ENCODE measurements around the gene ALDOA. TPM values are rescaled to one million over a fixed set of nuclear protein-coding genes. Genes with fewer than 3 reads are reported as not detected.

ALDOA gene
- total and polyA plus RNA-seq, 7 donors = 4,532 to 12,458 (median 6,382) TPM

DNA sequence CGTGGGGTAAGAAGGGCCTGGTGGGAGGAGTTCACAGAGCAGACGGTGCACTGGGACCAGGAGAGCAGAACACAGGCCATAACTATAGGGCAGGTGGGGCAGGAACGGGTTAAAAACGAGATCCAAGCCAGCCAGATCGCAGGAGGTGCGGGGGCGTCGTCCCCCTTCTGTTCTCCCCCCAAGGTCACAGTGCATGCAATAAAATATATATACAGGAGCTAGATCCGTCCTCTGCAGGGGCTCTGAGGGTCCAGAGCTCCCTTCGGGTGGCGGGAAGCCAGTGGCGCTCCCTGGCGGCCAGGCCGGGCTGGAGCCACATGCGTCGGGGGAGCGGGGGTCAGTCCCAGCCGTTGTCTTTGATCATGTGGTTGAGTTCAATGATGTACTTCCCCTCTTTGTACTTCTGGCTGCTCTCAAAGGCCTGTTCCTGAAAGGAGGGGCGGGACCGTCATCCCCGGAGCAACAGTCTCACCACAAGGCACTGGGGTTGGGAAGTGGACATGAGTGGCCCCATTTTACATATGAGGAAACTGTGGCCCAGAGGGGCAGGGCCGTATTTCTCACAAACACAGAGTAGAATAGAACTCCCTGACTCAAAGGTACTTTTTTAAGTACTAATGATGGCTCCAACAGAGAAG is 26.9 kb downstream of the ALDOA start:
- peaks cover 34% of the 10 kb centered on the region for H3K4me1 ChIP-seq
- DNase-seq = peak; percentile 83 to 90
- peak overlapping the region; percentile 64 for H3K4me3 ChIP-seq
- intact Hi-C loops (cut with DNase I) = loop anchor here in 1 of 2 donors (5.0 to 10.0 kb wide), 2 partner anchors 50 to 312 kb away; partner anchors contain the start of gene ZNF771
- peak; percentile 65 for TF ChIP-seq CTCF (IDR thresholded peaks at IDR 0.05)
- H3K36me3 ChIP-seq (ENCODE audit: insufficient read depth in 1 of 2, low read depth in 1 of 2) = peaks cover 0 to 24% of the 10 kb centered on the region in 2 donors
- H3K27me3 ChIP-seq (ENCODE audit: insufficient read depth in 3 of 3, low read length in 2 of 3) = no peaks in the 10 kb centered on the region
- WGBS, 3 donors = 6 to 17% (median 7%) methylated on average over 22 of the region's 22 CpGs
- peak overlapping the region; percentile 97 for H3K27ac ChIP-seq
- peaks cover 3% of the 10 kb centered on the region for H3K9me3 ChIP-seq
- ATAC-seq = peak; percentile 24 to 69 (median 55)

GRCh38 chr16:30094541-30095165 is 29.1 kb downstream of the ALDOA start:
- WGBS, 3 donors = 66 to 72% (median 69%) methylated on average over 11 of the region's 11 CpGs
- Histone ChIP-seq H3K4me3 (peak overlapping the region; percentile 93), H3K36me3 (ENCODE audit: insufficient read depth in 1 of 2, low read depth in 1 of 2) (peaks cover 0 to 24% of the 10 kb centered on the region in 2 donors), H3K27ac (peak overlapping the region; percentile 97), H3K9me3 (peaks cover 8% of the 10 kb centered on the region), H3K27me3 (ENCODE audit: insufficient read depth in 3 of 3, low read length in 2 of 3) (no peaks in the 10 kb centered on the region), H3K4me1 (peaks cover 34% of the 10 kb centered on the region)
- DNase-seq (no peak), ATAC-seq (no peak)
- intact Hi-C loops (cut with DNase I) = loop anchor here in 1 of 2 donors (5.0 to 10.0 kb wide), 3 partner anchors 52 to 310 kb away; partner anchors contain the start of genes CORO1A and ZNF771
- TF ChIP-seq CTCF (IDR thresholded peaks at IDR 0.05) = no peak

- DNase-seq (no peak), ATAC-seq (no peak)
- 6 to 15% (median 9%) methylated on average over 34 to 47 of the region's 47 CpGs for WGBS, 3 donors
- no peak for TF ChIP-seq CTCF (IDR thresholded peaks at IDR 0.05)
- intact Hi-C loops (cut with DNase I) = loop anchor here (2.0 to 10.0 kb wide), 3 partner anchors 27 to 309 kb away; partner anchors contain the start of genes CORO1A (in 1 of the 2), MAPK3 (in 1 of the 2) and ZNF771 (in 1 of the 2)
- Histone ChIP-seq H3K4me3 (peak overlapping the region; percentile 93), H3K4me1 (peaks cover 34% of the 10 kb centered on the region), H3K27me3 (ENCODE audit: insufficient read depth in 3 of 3, low read length in 2 of 3) (no peaks in the 10 kb centered on the region), H3K36me3 (ENCODE audit: insufficient read depth in 1 of 2, low read depth in 1 of 2) (peaks cover 0 to 24% of the 10 kb centered on the region in 2 donors), H3K9me3 (peaks cover 8% of the 10 kb centered on the region), H3K27ac (peak overlapping the region; percentile 97)
These were observed 29.9 kb downstream of the ALDOA start for GRCh38 chr16:30095166-30096078.

DNA sequence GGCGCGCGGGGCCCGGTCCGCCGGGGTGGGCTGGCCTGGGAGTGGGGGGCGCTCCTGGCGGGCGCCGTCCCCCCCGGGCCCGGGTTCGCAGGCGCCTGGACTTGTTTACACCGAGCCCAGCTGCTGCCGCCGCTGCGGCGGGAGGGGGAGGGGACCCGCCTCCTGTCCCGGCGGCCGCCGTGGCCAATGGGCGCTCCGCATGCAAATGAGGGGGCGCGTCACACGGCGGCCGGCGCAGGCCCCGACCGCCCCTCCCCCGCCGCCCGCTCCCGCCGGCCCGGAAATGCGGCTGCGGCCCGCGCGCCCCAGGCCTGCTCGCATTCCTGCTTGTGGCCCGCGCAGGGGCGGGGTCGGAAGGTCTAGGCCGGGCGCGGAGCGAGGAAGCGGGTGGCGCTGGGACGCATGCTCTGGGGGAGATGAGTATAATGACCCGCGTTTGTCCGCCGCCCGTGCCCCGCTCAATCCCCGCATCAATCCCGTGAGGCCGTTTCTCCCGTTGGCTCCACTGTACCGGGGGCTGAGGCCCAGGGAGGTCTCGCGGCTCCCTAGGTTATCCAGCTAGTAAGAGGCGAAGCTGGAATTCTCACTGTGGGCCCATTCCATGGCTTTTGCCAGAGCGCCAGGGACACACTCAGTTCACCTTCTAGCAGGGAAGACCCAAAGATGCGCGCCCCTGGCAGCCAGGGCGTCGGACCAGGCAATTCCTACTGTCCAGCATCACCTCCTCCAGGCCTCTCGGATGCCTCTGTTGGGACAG is 30.7 kb downstream of the ALDOA start, which contains the start of gene YPEL3:
YPEL3 (minus strand) TSS at position 109 of the 757 bp plus-strand sequence. CDS start 731 bp downstream, outside the sequence.
- H3K4me3 ChIP-seq = peak within 1 kb of the TSS; percentile 93
- peaks cover 0 to 24% of the 10 kb centered on the region in 2 donors for H3K36me3 ChIP-seq (ENCODE audit: insufficient read depth in 1 of 2, low read depth in 1 of 2)
- peaks cover 29% of the 10 kb centered on the region for H3K4me1 ChIP-seq
- WGBS, 3 donors = 7 to 23% (median 23%) methylated on average over 21 to 77 of the region's 77 CpGs
- TF ChIP-seq CTCF (IDR thresholded peaks at IDR 0.05) = no peak
- peak within 1 kb of the TSS; percentile 97 for H3K27ac ChIP-seq
- H3K9me3 ChIP-seq = peaks cover 8% of the 10 kb centered on the region
- ATAC-seq = peak; percentile 78 to 82 (median 80)
- intact Hi-C loops (cut with DNase I) = loop anchor here (2.0 to 10.0 kb wide), 3 partner anchors 27 to 309 kb away; partner anchors contain the start of genes CORO1A (in 1 of the 2), MAPK3 (in 1 of the 2) and ZNF771 (in 1 of the 2)
- H3K27me3 ChIP-seq (ENCODE audit: insufficient read depth in 3 of 3, low read length in 2 of 3) = no peaks in the 10 kb centered on the region
- peak; percentile 94 to 97 for DNase-seq
